GM18517 (cell line): ENCODE data around the gene MALAT1.
A peak's percentile ranks its signal among the peaks of the same experiment; 100 is the strongest.

Source experiments
- ATAC-seq: cut with Tn5 transposase; IDR thresholded peaks from one replicate; pipeline ENCODE4 v1.9.1; 2021; ENCODE audit warnings: mild to moderate bottlenecking, moderate library complexity; ENCODE audit not compliant: unreplicated experiment

MALAT1 gene

GRCh38 chr11:65537620-65538231 lies 38.9 kb downstream of the MALAT1 start:
- no peak for ATAC-seq

- no peak for ATAC-seq
Measured at GRCh38 chr11:65538232-65538914, 39.5 kb downstream of the MALAT1 start.

- ATAC-seq = no peak
Measured at GRCh38 chr11:65538915-65539743, 40.3 kb downstream of the MALAT1 start.

DNA sequence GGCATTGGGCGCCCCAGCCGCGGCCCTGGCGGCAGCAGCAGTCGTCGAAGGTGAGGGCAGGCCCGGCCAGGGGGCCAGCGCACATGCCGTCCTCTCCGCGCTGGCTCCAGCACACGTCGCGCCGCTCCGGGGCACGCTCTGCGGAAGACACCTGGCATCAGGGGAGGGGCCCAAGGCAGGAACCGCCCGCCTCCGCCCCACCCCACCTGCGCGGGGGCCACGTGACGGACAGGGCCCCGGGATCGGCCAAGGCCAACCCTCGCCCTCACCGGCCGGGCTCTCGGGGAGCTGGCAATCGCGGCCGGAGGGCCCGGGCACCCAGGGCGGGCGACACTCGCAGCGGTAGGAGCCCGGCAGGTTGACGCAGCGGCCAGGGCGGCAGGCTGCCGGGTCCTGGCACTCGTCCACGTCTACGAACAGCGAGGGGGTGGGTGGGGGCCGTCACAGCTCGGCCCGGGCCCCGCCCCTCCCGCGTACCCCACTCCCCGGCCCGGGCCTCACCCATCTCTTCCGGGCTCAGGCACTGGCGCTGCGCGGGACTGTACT lies 41.0 kb downstream of the MALAT1 start:
- ATAC-seq = peak; percentile 57

- peak; percentile 58 for ATAC-seq
Measured at GRCh38 chr11:65540290-65541092, 41.6 kb downstream of the MALAT1 start.

GRCh38 chr11:65541093-65541982 lies 42.5 kb downstream of the MALAT1 start:
- ATAC-seq = no peak

GRCh38 chr11:65542738-65543390 lies 44.0 kb downstream of the MALAT1 start:
- no peak for ATAC-seq

DNA sequence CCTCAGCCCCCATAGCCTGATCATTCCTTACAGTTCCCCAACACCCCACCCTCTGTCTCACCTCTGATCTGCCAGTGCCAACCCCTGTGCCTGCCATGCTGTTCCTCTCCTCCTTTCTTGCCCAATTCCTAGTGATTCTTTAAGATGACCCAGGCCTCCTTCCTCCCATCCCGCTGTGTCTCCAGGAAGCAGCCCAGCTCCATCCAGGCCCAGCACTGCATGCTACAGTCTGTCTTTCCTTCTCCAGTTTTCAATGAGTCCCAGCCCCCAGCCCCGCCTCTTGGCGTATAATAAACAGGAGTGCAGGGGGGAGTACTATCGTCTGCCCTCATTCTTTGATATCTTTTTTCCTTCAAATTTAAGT lies 47.0 kb downstream of the MALAT1 start:
- no peak for ATAC-seq

GRCh38 chr11:65546217-65546958 lies 47.5 kb downstream of the MALAT1 start:
- ATAC-seq = peak; percentile 45

DNA sequence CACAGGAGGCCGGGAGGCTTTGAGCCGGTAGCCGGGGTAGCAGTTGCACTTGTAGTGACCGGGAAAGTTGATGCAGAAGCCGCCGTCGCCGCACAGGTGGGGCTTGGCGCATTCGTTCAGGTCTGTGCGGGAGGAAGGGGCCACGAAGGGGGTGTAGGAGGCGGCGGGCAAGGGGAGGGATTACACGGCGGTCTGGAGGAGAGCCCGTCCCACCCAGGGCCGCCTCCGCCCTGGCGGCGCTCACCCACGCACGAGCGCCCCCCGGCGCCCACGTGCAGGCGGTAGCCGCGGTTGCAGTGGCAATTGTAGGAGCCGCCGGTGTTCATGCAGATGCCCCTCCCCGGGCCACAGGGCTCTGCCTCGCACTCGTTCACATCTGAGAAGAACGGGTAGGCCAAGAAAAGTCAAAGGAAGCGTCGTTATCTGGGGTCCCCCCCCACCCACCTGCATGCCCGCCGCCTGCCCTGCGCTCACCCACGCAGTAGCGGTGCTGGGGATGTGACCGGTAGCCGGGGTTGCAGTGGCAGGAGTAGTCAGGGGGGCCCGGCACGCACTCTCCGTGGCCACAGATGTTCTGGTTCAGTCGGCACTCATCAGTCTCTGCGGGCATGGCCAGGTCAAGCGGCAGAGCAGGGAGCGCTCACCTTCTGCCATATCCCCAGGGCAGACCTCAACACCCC lies 48.7 kb downstream of the MALAT1 start:
- no peak for ATAC-seq

DNA sequence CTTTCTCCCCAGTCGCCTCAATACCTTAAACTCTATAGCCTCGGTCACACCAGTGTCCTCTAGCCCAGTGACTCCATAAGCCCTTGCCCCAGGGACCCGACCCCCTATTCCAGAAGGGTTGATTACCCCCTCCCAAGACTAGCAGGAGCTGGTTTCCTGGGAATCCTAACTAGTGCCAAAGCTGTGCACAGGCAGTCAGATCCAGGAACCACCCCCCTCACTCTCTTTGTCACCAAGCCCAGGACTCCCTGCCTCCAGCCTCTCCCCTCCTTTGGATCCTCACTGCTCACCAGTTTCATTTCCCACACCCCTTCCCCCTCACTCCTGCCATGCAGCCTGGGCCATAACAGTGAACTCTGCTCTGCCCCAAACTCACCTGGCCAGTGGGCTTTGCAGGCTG lies 49.5 kb downstream of the MALAT1 start:
- no peak for ATAC-seq

GRCh38 chr11:65549096-65549495 lies 50.3 kb downstream of the MALAT1 start:
- ATAC-seq = no peak

DNA sequence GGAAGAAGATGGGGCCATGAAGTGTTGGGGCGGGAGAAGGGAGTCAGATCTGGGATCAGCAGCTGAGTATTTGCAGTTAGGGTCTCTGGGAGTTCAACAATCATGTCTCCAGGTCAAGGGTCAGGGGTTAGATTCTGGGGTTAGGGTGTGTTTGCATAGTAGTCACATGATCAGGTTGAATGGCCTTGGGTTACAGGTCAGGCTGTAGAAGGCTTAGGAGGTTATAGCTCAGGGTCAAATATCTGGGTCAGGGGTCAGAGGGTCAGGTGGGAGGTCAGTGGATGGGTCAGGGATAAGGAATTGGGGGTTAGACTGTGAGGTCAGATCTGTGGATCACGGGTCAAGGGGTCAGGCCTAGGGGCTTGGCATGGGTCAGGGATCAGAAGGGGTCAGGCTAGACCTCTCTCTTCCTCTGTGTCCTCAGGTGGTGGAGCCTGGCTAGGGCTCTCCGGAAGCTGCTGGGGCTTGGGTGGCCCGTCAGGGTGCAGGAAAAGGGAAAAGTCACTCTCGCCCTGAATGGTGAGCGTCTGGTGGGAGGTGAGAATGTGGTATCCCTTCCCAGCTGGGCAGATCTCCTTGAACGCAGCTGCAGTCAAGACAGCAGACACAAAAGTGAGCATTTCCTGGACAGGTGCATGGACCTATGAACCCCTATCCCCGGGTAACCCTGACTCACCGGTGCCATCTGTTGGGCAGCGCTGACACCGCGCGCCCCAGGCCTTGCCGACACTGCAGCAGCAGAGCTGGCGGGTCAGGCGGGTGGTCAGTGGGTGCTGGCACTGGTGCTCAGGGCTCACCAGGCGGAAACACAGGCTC lies 52.9 kb downstream of the MALAT1 start:
- ATAC-seq = no peak

GRCh38 chr11:65552388-65552951 lies 53.6 kb downstream of the MALAT1 start:
- ATAC-seq = no peak

- ATAC-seq = no peak
Measured at GRCh38 chr11:65553301-65554001, 54.6 kb downstream of the MALAT1 start.

DNA sequence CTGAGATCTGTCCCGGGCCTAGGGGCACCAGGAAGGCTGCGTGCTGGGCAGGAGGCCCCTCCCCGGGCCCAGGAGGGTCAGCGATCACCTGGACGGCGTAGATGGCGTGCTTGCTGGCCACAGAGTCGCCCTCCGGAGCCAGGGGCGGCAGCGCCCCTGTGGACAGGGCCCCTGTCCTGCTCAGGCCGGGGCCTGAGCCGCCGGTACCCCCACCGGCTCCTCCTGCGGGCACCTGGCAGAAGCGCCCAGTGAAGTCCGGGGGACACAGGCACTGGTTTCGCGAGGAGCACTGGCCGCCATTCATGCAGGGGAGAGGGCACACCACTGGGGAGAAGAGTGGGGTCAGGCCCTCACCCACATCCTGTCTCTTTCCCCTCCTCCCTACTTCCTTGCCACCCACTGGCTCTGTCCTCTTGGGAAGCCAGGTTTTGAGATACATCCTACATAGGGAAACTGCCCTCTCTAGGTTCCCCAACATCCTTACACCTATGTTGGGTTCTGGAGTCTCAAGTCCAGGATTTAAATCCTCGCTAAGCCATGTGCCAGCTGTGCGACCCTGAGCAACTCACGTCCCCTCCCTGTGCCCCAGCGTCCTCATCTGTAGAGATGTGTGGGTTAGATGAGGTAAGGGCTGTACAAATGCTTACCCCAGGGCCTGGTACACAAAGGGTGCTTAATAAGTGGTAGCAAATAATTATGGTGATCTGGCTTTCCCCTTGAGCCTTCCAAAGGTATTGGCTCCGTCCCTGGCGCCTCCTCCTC lies 55.4 kb downstream of the MALAT1 start:
- no peak for ATAC-seq
